ENCODE measurements around the gene GPSM1.

- no peak for TF ChIP-seq TARDBP (IDR thresholded peaks at IDR 0.05)
- no peak for TF ChIP-seq PKNOX1 (IDR thresholded peaks at IDR 0.05)
- TF ChIP-seq SP1 (IDR thresholded peaks at IDR 0.05), result no peak
- no peak for TF ChIP-seq SUZ12 (IDR thresholded peaks at IDR 0.05)
- TF ChIP-seq BHLHE40 (IDR thresholded peaks at IDR 0.05; ENCODE audit: borderline replicate concordance), result no peak
- no peak for TF ChIP-seq ZNF384 (IDR thresholded peaks at IDR 0.05)
- no peak for TF ChIP-seq FOXK2 (IDR thresholded peaks at IDR 0.05)
- no peak for TF ChIP-seq CTBP1 (IDR thresholded peaks at IDR 0.05; ENCODE audit: borderline replicate concordance)
- no peak for TF ChIP-seq NFRKB (IDR thresholded peaks at IDR 0.05)
- TF ChIP-seq ELF4 (IDR thresholded peaks at IDR 0.05), result no peak
- no peak for TF ChIP-seq FOXA1 (IDR thresholded peaks at IDR 0.05)
- no peak for TF ChIP-seq FOXM1 (IDR thresholded peaks at IDR 0.05; ENCODE audit: borderline replicate concordance)
Observed at GRCh38 chr9:136368190-136368589, 40.9 kb downstream of the GPSM1 start.

All from HEK293T (cell line).